C4-2B (cell line): ENCODE results near the gene PLGRKT.

ENCODE experiments used
- CTCF ChIP-seq: fragments of 450-650 bp; conservative IDR thresholded peaks from 2 replicates; pipeline ENCODE4 v1.5.1; 2017; ENCODE audit warnings: mild to moderate bottlenecking
- ZFX ChIP-seq: fragments of 450-650 bp; IDR thresholded peaks from 2 replicates; pipeline ENCODE4 v1.6.1; 2017

- TF ChIP-seq CTCF, result no peak
- TF ChIP-seq ZFX, result no peak
These were observed 33.1 kb upstream of the PLGRKT start for GRCh38 chr9:5470816-5471215.
